GM18867 (cell line): ENCODE results near the gene PDSS1.
"Not testable (repeated sequence)": the region's sequence is repeated elsewhere in the genome, so short reads cannot be mapped to it uniquely, and the experiment has no call there.

Source experiments
- ATAC-seq: cut with Tn5 transposase; IDR thresholded peaks from one replicate; pipeline ENCODE4 v1.9.1; 2021; ENCODE audit warnings: mild to moderate bottlenecking, moderate library complexity; ENCODE audit not compliant: unreplicated experiment

PDSS1 gene

DNA sequence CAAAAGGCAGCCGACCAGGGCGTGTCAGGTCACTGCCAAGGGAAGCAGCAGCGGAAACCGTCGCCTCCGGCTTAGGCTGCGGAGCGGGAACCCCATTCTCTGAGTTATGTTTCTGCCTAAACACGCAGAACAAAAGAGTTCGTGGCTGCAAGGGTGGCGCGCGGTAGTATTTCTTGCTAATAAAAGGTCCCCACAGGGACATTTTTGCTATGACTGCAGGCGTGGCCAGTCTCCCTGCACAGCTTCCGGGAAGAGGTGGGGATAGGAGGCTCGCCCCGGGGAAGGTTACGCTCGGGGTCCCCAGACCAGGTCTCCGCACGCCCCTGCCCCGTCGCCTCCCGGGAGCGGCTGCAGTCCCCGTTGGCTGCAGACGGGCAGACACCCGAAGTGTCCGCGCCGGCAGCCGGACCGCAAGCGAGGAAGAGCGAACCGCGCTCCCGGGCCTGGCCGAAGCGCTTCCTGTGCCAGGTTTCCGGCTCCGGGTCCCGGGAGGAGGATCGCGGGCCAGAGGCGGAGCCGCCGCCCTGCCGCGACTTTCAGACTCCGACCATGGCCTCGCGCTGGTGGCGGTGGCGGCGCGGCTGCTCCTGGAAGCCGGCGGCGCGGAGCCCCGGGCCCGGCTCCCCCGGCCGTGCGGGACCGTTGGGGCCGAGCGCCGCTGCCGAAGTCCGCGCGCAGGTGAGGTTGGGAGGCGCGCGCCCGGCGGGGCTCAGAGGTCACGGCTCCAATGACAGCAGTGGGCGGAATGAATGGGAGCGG lies at the start of gene PDSS1:
PDSS1 (plus strand) TSS at position 539 of the 759 bp plus-strand sequence; CDS start at position 550, 11 bp downstream.
- ATAC-seq = peak; percentile 86

DNA sequence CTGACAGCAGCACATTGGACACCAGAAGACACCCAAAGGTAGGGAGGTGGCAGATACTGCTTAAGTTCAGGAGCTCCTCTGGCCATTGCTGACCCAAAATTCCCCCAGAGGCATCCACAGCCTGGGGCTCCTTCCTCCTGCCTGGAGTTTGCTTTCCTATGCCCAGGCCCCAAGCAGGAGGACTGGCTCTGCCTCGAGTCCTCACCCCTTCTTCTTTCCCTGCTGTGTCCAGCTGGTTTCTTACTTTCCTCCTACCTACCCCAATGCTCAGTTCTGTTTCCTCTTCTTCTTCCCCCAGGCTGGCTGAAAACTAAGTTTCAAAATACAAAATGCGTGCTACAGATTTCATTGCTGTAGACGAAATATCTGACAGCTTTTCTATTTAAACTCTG lies 49.3 kb upstream of the PDSS1 start:
- not testable (repeated sequence) for ATAC-seq

DNA sequence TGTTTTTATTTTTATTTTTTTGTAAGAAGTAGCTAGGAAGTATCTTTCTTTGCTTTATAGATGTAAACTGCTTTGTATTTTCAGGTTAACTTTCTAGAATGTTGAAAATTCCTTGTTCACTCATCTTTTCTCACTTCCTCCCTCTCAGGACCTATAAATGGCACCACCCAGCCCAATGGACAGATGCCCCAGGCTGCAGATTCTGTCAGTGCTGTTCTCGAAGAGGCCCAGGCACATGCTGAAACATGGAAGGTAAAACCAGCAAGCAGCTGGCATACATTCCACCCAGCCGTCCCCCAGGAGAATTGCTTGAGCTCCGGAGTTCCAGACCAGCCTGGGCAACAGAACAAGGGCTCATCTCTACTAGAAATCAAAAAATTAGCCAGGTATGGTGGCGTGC lies 47.1 kb upstream of the PDSS1 start:
- ATAC-seq = no peak

- ATAC-seq = not testable (repeated sequence)
Measured at GRCh38 chr10:26651476-26651875, 46.0 kb upstream of the PDSS1 start.

DNA sequence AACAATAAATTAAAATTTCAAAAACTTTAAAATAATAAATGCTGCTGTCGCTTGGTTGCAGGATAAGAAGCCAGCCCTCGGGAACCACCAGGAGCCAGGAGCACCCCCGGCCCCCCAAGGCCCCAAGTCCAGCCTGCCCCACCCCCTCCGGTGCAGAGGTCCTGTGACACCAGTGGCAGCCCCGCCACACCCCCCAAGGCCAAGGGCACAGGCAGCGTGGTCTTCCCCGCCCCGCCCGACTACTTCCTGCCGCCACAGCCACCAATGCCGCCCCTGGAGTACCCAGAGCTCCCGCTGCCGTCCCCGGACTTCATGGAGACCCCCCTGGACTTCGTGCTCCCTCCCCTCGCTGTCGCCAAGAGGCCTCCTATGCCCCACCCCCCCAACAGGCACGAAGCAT lies 44.5 kb upstream of the PDSS1 start:
- no peak for ATAC-seq

DNA sequence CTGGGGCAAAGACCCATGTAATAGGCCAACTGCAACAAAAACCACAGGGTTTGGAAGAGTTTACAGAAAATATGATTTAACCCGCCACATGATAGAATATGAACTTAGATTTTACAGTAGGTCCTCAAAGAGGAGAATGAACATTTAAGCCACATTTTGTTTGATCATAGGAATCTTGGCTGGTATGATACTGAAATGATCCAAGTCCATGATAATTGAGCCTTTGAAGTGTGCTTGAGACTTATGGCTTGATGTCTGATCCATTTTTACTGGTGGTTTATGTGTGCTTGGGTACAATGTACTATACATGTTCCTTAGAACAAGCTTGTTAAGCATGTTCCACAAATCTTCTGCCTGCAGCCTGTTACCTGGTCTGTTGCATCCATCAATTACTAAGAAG lies 41.8 kb upstream of the PDSS1 start:
- ATAC-seq = no peak

DNA sequence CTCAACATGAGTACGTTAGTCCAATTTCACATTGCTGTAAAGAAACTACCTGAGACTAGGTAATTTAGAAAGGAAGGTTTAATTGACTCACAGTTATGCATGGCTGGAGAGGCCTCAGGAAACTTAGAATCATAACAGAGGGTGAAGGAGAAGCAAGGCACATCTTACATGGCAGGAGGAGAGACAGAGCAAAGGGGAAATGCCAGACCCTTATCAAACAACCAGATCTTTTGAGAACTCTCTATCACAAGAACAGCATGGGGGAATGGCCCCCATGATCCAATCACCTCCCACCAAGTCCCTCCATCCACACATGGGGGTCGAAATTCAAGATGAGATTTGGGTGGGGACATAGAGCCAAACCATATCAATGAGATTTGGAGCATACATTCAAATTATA lies 34.6 kb upstream of the PDSS1 start:
- no peak for ATAC-seq

DNA sequence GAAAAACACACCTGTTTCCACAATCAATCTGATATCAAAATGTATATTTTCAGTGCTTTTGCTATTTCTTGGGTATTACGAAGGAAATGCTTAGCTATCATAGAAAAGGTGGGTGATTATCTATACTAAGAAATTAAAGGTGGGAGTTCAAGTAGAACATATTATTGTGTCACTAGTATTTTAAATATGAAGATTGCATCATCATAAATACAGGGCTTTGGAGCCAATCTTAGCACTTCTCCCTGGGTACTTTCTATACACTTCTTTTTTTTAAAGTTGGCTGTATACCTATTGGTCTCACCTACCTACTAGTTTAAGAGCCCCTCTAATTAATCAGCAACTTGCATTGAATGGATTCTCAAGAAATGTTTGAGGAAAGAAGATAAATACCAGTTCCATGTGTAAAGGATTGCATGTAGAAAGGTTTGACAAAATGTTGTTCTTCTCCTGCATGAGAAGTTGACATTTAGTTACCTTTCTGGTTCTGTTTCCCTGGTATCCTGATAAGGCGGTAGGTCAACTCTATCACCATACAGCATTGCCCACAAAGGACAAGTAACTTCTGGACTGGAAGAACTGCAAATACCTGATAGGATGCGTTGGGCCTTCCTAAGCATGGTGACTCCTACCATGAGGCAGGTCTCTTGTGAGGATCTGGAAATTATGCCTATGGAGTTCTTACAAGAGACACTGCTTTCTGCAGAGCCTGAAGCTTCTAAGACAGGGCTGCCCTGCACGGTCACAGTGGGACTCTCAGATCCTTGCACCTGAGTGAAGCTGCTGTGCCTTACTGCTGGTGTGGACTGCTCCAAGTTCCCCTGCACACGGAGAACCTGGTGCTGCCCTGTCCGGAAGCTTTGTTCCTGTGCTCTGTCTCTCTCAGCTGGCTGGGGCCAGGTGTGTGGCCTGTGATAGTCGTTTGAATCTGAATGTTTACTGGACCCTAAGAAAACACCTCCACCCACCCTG lies 32.1 kb upstream of the PDSS1 start:
- ATAC-seq = no peak

DNA sequence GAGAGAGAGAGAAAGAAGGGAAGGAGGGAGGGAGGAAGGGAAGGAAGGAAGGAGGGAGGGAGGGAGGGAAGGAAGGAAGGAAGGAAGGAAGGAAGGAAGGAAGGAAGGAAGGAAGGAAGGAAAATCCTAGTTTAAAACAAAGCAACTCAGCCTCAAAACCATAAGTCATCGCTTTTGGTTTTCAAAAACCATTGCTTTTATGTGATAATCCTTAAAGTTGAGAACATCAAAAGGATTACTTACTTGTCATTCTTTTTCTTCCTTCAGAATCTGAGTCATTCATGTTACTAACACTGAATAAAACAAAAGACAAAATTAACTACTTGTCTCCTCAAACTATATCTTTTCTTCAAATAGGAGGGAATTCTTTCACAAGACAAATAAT lies 21.6 kb upstream of the PDSS1 start:
- no peak for ATAC-seq

- ATAC-seq = no peak
Measured at GRCh38 chr10:26679588-26679987, 17.9 kb upstream of the PDSS1 start.

GRCh38 chr10:26681076-26681475 lies 16.4 kb upstream of the PDSS1 start:
- no peak for ATAC-seq

GRCh38 chr10:26681971-26682370 lies 15.5 kb upstream of the PDSS1 start:
- ATAC-seq = not testable (repeated sequence)

GRCh38 chr10:26682931-26683330 lies 14.6 kb upstream of the PDSS1 start:
- ATAC-seq = no peak

DNA sequence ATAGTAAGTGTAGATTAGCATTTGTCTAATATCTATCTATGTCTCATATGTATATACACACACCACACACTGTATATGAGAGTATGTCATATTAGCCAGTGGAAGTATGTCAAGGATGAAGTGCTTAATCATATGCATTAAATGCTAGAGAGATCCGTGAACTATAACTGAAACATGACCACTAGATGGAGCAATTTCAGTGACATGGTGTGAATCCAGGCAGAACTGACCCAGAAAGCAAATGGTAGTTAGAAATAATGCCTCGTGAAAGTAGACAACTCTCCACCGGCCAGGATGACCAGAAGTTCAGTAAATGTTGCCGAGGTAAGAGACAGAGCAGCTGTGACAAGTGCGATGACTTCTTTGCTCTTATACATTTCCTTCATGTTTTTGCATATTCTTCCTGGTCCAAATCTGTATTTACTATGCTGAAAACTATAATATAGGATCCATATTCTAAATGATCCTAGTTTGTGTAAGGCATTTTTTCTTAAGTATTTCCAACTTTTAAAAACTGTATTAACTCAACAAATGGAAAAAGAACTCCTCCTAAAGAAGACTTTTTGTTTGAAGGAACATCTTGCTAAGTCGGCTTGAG lies 12.7 kb upstream of the PDSS1 start:
- peak; percentile 96 for ATAC-seq

DNA sequence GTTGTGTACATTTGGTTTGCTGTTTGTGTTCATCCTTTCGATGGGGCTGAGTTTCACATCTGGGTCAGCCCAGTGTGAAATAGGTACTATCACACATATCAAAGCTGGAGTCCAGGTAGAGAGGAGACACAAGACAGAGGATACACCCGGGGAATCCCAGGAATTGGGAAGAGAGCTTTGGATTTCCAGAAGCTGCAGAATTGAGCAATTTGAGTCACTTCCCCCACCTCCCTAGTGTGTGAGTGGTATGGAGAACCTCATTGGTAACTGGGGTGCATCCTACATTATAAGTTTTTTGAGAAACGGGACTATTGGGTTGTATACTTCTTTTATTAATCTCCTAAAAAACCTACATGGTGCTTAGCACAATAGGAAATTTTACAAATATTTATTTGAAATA lies 12.1 kb upstream of the PDSS1 start:
- ATAC-seq = no peak

GRCh38 chr10:26689399-26689798 lies 8.1 kb upstream of the PDSS1 start:
- no peak for ATAC-seq

- no peak for ATAC-seq
Measured at GRCh38 chr10:26690731-26691475, 6.6 kb upstream of the PDSS1 start.

DNA sequence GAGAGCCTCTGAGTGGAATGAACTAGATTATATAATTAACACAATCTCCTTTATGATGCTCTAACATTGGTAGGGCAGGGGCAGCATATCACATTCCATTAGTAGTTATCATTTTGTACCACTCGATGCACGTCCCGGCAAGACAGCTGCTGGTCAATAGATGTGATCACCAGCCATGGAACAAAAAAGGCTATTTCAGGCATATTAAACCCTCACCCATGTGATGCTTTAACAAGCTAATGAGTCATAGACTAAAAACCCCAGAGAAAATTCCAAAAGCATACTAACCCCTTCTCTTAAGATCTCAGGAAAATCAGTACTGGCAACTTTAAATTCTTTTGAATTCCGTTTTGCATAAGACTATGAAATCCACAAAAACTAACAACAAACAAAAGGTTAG lies 3.0 kb upstream of the PDSS1 start:
- ATAC-seq = not testable (repeated sequence)

DNA sequence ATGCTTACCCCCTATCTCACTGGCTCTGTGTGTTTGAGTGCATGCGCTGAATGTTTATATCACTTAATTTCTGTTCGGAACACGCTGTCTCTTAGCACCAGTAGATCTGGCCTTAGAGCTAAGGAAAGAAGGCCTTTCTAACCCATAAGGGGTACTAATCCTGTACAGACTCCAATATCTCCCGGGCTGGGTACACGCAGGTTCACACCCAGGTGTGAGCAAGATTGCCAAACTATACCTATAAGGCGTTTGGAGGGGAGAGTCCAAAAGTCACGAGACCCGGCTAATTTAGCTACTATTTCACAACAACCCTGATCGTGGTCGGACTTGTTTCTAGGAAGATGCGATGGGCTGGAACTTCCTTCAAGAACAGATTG lies 727 bp upstream of the PDSS1 start:
- no peak for ATAC-seq

- no peak for ATAC-seq
Measured at GRCh38 chr10:26697922-26698608, 564 bp downstream of the PDSS1 start.
